CD4-positive, alpha-beta memory T cell (primary cell): Measurements from ENCODE around the gene OR10A7. TPM values are rescaled to one million over a fixed set of nuclear protein-coding genes. Genes with fewer than 3 reads are reported as not detected.

Experiments
- CTCF ChIA-PET: fragments of 350-600 bp; sonication (Branson Sonifier 250); formaldehyde crosslinking; loops from one replicate; lab custom pipeline; 2021; ENCODE audit warnings: inconsistent platforms; ENCODE audit not compliant: partially characterized antibody; lab: Charles Lee
- POLR2A ChIA-PET: fragments of 350-600 bp; sonication (Branson Sonifier 250); formaldehyde crosslinking; loops from one replicate; lab custom pipeline; 2021; ENCODE audit not compliant: partially characterized antibody; lab: Charles Lee
- DNase-seq, 5 donors: peaks; one replicate each; pipeline versions ENCODE4 v3.0.0 to v3.0.0-alpha.2; 2020 to 2022; ENCODE audit warnings: mixed read lengths in 1 of 5
- H3K27ac ChIP-seq: one replicate; pipeline ENCODE4 v1.7.0; 2013; ENCODE audit warnings: low read depth, low read length
- H3K27me3 ChIP-seq: 2 replicates; pipeline ENCODE4 v1.7.0; 2013; ENCODE audit warnings: mild to moderate bottlenecking, low read length, moderate library complexity; ENCODE audit not compliant: insufficient read depth
- H3K36me3 ChIP-seq: 2 replicates; pipeline ENCODE4 v1.7.0; 2013; ENCODE audit warnings: mild to moderate bottlenecking, low read length, moderate library complexity; ENCODE audit not compliant: insufficient read depth
- H3K4me1 ChIP-seq: 2 replicates; pipeline ENCODE4 v1.7.0; 2013; ENCODE audit warnings: mild to moderate bottlenecking, low read length, moderate library complexity; ENCODE audit not compliant: insufficient read depth
- H3K4me3 ChIP-seq, 2 donors: one replicate each; pipeline ENCODE4 v1.7.0; 2013; ENCODE audit warnings: low read length in 2 of 2, mild to moderate bottlenecking in 1 of 2
- H3K9me3 ChIP-seq, 2 donors: one replicate each; pipeline ENCODE4 v1.7.0; 2013; ENCODE audit warnings: low read length in 2 of 2, control low read depth in 1 of 2; ENCODE audit not compliant: control insufficient read depth in 1 of 2
- H3K27ac Mint-ChIP-seq, 7 donors: one replicate each; pipeline ENCODE4 v1.8.0; 2020 to 2021; ENCODE audit warnings: mixed read lengths in 7 of 7, mild to moderate bottlenecking in 6 of 7, inconsistent platforms in 3 of 7, moderate library complexity in 3 of 7
- H3K27me3 Mint-ChIP-seq, 2 donors: one replicate each; pipeline ENCODE4 v1.8.0; 2020 to 2021; ENCODE audit warnings: mixed read lengths in 2 of 2
- H3K36me3 Mint-ChIP-seq, 2 donors: one replicate each; pipeline ENCODE4 v1.8.0; 2020 to 2021; ENCODE audit warnings: mixed read lengths in 2 of 2, inconsistent platforms in 1 of 2, mild to moderate bottlenecking in 1 of 2
- H3K4me1 Mint-ChIP-seq, 4 donors: one replicate each; pipeline ENCODE4 v1.8.0; 2020 to 2021; ENCODE audit warnings: mixed read lengths in 4 of 4, mild to moderate bottlenecking in 1 of 4
- H3K4me3 Mint-ChIP-seq, 8 donors: one replicate each; pipeline ENCODE4 v1.8.0; 2020 to 2021; ENCODE audit warnings: mixed read lengths in 8 of 8, mild to moderate bottlenecking in 7 of 8, moderate library complexity in 6 of 8, inconsistent platforms in 3 of 8
- H3K9me3 Mint-ChIP-seq, 8 donors: one replicate each; pipeline ENCODE4 v1.8.0; 2020 to 2021; ENCODE audit warnings: mixed read lengths in 8 of 8, mild to moderate bottlenecking in 5 of 8, inconsistent platforms in 3 of 8, moderate library complexity in 1 of 8
- intact Hi-C: fragments of 100-400 bp; cut with micrococcal nuclease; formaldehyde crosslinking; loops from one replicate; pipeline ENCODE4 v1.15.1; 2023
- polyA plus RNA-seq, 2 donors: library from polyadenylated mRNA; unstranded; fragments of 300-500 nt; fragmentation: Illumina TruSeq; gene quantifications; one replicate each; pipeline ENCODE4 v1.2.3, GENCODE V29; 2021
- total RNA-seq, 2 experiments: library from RNA; stranded (reverse); gene quantifications; one replicate each; pipeline ENCODE4 v1.2.3, GENCODE V29; 2021

The OR10A7 gene
- total and polyA plus RNA-seq, 4 experiments from 2014 or later: not detected

- no peak for DNase-seq
- no peaks in the 10 kb centered on the region for H3K9me3 ChIP-seq
- intact Hi-C loops: no loop called here
- Mint-ChIP-seq H3K27ac (no peak overlapping the region), H3K36me3 (no peaks in the 10 kb centered on the region), H3K27me3 (peaks cover 22 to 37% of the 10 kb centered on the region in 2 donors), H3K9me3 (peaks cover 0 to 4% (median 0%) of the 10 kb centered on the region in 8 donors), H3K4me1 (no peaks in the 10 kb centered on the region), H3K4me3 (no peak overlapping the region)
- peaks cover 6% of the 10 kb centered on the region for H3K27me3 ChIP-seq
- H3K4me3 ChIP-seq: no peak overlapping the region
- POLR2A ChIA-PET: no interaction called here
- H3K4me1 ChIP-seq: no peaks in the 10 kb centered on the region
- H3K36me3 ChIP-seq: no peaks in the 10 kb centered on the region
- no peak overlapping the region for H3K27ac ChIP-seq
- CTCF ChIA-PET: interaction anchor here (1.4 kb wide), 1 partner anchor 462 kb away, joined by 6 read pairs; no protein-coding TSS in a partner anchor
Measured at GRCh38 chr12:55194382-55194781, 26.4 kb upstream of the OR10A7 start.

GRCh38 chr12:55226523-55226922 lies 5.7 kb downstream of the OR10A7 start:
- Histone ChIP-seq H3K36me3 (no peaks in the 10 kb centered on the region), H3K4me1 (no peaks in the 10 kb centered on the region), H3K4me3 (no peak overlapping the region), H3K9me3 (no peaks in the 10 kb centered on the region), H3K27me3 (no peaks in the 10 kb centered on the region), H3K27ac (no peak overlapping the region)
- Mint-ChIP-seq H3K36me3 (no peaks in the 10 kb centered on the region), H3K27me3 (peaks cover 13 to 19% of the 10 kb centered on the region in 2 donors), H3K9me3 (peaks cover 0 to 2% (median 0%) of the 10 kb centered on the region in 8 donors), H3K4me1 (no peaks in the 10 kb centered on the region), H3K27ac (no peak overlapping the region), H3K4me3 (no peak overlapping the region)
- ChIA-PET POLR2A (no interaction called here), CTCF (no interaction called here)
- intact Hi-C loops: no loop called here
- no peak for DNase-seq

DNA sequence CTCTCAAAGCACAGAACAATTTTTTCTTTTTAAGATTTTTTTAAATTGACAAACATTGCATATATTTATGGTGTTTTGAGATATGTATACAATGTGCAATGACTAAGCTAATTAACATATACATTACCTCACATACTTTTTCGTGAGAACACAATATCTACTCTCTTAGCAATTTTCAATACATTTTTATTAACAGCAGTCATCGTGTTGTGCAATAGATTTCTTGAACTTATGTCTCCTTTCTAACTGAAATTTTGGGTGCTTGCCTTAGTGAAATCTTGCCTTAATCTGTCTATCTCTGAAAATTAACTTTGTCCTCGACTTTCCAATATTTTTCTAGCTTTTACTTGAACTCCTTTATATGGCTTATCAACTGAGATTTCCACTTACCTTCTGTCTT lies 6.8 kb downstream of the OR10A7 start:
- H3K4me3 ChIP-seq: no peak overlapping the region
- H3K27ac ChIP-seq: no peak overlapping the region
- ChIA-PET POLR2A (no interaction called here), CTCF (no interaction called here)
- intact Hi-C loops: no loop called here
- no peaks in the 10 kb centered on the region for H3K36me3 ChIP-seq
- H3K27me3 Mint-ChIP-seq: peaks cover 17 to 18% of the 10 kb centered on the region in 2 donors
- no peak for DNase-seq
- no peak overlapping the region for H3K27ac Mint-ChIP-seq
- no peaks in the 10 kb centered on the region for H3K27me3 ChIP-seq
- H3K36me3 Mint-ChIP-seq: no peaks in the 10 kb centered on the region
- no peaks in the 10 kb centered on the region for H3K9me3 ChIP-seq
- no peaks in the 10 kb centered on the region for H3K4me1 Mint-ChIP-seq
- H3K9me3 Mint-ChIP-seq: peaks cover 0 to 2% (median 0%) of the 10 kb centered on the region in 8 donors
- no peaks in the 10 kb centered on the region for H3K4me1 ChIP-seq
- no peak overlapping the region for H3K4me3 Mint-ChIP-seq

GRCh38 chr12:55244309-55244708 lies 23.5 kb downstream of the OR10A7 start, which contains the start of gene OR6C74:
OR6C74 (plus strand) TSS chr12:55244609; CDS start chr12:55247288, 2,679 bp downstream.
- Mint-ChIP-seq H3K36me3 (no peaks in the 10 kb centered on the region), H3K4me1 (no peaks in the 10 kb centered on the region), H3K4me3 (no peak within 1 kb of the TSS), H3K27me3 (peaks cover 5 to 16% of the 10 kb centered on the region in 2 donors), H3K9me3 (no peaks in the 10 kb centered on the region), H3K27ac (no peak within 1 kb of the TSS)
- Histone ChIP-seq H3K36me3 (no peaks in the 10 kb centered on the region), H3K4me3 (no peak within 1 kb of the TSS), H3K4me1 (no peaks in the 10 kb centered on the region), H3K27me3 (no peaks in the 10 kb centered on the region), H3K9me3 (no peaks in the 10 kb centered on the region), H3K27ac (no peak within 1 kb of the TSS)
- POLR2A ChIA-PET: no interaction called here
- intact Hi-C loops: no loop called here
- no peak for DNase-seq
- CTCF ChIA-PET: no interaction called here

- no peaks in the 10 kb centered on the region for H3K9me3 Mint-ChIP-seq
- Histone ChIP-seq H3K4me1 (no peaks in the 10 kb centered on the region), H3K36me3 (no peaks in the 10 kb centered on the region), H3K27ac (no peak overlapping the region), H3K27me3 (no peaks in the 10 kb centered on the region), H3K9me3 (no peaks in the 10 kb centered on the region), H3K4me3 (no peak overlapping the region)
- DNase-seq: no peak
- peaks cover 9 to 15% of the 10 kb centered on the region in 2 donors for H3K27me3 Mint-ChIP-seq
- CTCF ChIA-PET: no interaction called here
- H3K4me3 Mint-ChIP-seq: no peak overlapping the region
- no peak overlapping the region for H3K27ac Mint-ChIP-seq
- no peaks in the 10 kb centered on the region for H3K36me3 Mint-ChIP-seq
- intact Hi-C loops: no loop called here
- POLR2A ChIA-PET: no interaction called here
- H3K4me1 Mint-ChIP-seq: no peaks in the 10 kb centered on the region
Measured at GRCh38 chr12:55246159-55246558, 25.3 kb downstream of the OR10A7 start.

DNA sequence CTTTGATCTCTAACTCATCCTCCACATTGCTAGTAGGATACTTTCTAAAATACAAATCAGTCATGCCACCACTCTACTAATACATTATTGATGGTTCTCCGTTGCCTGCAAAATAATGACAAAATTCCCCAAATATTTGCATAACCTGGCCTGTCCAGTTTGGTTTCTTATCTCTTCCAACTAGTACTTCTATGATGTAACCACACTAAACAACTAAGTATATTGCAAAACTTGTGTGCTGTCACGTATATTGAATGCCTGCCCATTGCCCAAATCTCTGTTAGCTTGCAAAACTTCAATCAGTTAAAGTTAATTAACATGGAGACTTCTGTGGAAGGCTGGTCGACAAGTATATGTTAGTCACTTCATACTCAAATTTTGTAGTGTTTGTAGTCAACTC lies 30.1 kb downstream of the OR10A7 start:
- Histone ChIP-seq H3K36me3 (no peaks in the 10 kb centered on the region), H3K27ac (no peak overlapping the region), H3K4me1 (no peaks in the 10 kb centered on the region), H3K4me3 (no peak overlapping the region), H3K9me3 (no peaks in the 10 kb centered on the region), H3K27me3 (no peaks in the 10 kb centered on the region)
- CTCF ChIA-PET: no interaction called here
- no peaks in the 10 kb centered on the region for H3K36me3 Mint-ChIP-seq
- no peak overlapping the region for H3K4me3 Mint-ChIP-seq
- no peaks in the 10 kb centered on the region for H3K9me3 Mint-ChIP-seq
- intact Hi-C loops: no loop called here
- DNase-seq: no peak
- peaks cover 11 to 14% of the 10 kb centered on the region in 2 donors for H3K27me3 Mint-ChIP-seq
- no peak overlapping the region for H3K27ac Mint-ChIP-seq
- POLR2A ChIA-PET: no interaction called here
- H3K4me1 Mint-ChIP-seq: no peaks in the 10 kb centered on the region

DNA sequence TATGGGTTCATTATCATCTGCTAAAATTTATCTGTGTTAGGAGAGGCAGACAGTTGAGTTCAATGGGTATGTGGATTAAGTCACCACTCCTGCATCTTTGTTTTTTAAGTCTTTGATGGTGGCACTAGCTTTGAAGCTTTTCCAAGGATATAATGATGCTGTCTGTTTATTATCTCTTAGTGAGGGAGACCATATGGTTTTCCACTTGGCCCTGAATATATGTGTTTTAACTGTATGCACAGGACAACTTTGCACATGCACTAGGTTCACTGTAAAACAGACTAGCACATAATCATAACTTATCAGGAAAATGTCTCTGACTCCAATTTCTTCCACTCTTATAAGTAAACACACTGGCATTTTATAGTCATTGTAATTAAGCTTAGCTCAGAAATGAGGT lies 32.5 kb downstream of the OR10A7 start:
- H3K27me3 ChIP-seq: no peaks in the 10 kb centered on the region
- no peaks in the 10 kb centered on the region for H3K4me1 ChIP-seq
- DNase-seq: no peak
- H3K9me3 ChIP-seq: no peaks in the 10 kb centered on the region
- H3K27ac ChIP-seq: no peak overlapping the region
- Mint-ChIP-seq H3K36me3 (no peaks in the 10 kb centered on the region), H3K4me3 (no peak overlapping the region), H3K4me1 (no peaks in the 10 kb centered on the region), H3K27me3 (peaks cover 6 to 15% of the 10 kb centered on the region in 2 donors), H3K27ac (no peak overlapping the region), H3K9me3 (no peaks in the 10 kb centered on the region)
- ChIA-PET CTCF (no interaction called here), POLR2A (no interaction called here)
- no peak overlapping the region for H3K4me3 ChIP-seq
- intact Hi-C loops: no loop called here
- no peaks in the 10 kb centered on the region for H3K36me3 ChIP-seq

DNA sequence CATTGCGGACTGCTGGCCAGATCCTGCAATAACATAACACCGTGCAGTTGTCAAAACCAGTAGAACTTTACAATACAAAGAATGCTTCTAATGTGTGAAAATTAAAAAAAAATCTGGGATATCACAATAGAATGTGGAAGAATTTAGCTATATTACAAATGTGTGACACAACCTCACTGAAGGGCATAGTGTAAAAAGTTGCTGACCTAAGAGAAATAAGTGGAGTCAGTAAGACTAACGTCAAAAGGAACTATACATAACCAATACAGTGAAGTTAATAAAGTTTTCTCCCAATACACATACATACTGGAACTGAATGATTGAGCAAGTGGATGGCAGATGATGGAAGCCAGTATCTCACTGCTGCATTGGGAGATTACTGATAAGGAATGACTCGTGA lies 36.0 kb downstream of the OR10A7 start:
- Mint-ChIP-seq H3K4me3 (no peak overlapping the region), H3K36me3 (no peaks in the 10 kb centered on the region), H3K27ac (no peak overlapping the region), H3K9me3 (no peaks in the 10 kb centered on the region), H3K27me3 (peaks cover 3 to 11% of the 10 kb centered on the region in 2 donors), H3K4me1 (no peaks in the 10 kb centered on the region)
- Histone ChIP-seq H3K4me3 (no peak overlapping the region), H3K9me3 (no peaks in the 10 kb centered on the region), H3K36me3 (no peaks in the 10 kb centered on the region), H3K27me3 (no peaks in the 10 kb centered on the region), H3K27ac (no peak overlapping the region), H3K4me1 (no peaks in the 10 kb centered on the region)
- intact Hi-C loops: no loop called here
- CTCF ChIA-PET: no interaction called here
- POLR2A ChIA-PET: no interaction called here
- DNase-seq: no peak
